AG04449 (cell line): Measurements from ENCODE around the gene PLPPR3.

ENCODE experiments used
- CTCF ChIA-PET: fragments of 350-600 bp; formaldehyde crosslinking; extraction: SDS; loops from one replicate; lab custom pipeline; 2021; ENCODE audit warnings: antibody characterized with exemption; lab: Yijun Ruan, JAX
- POLR2A ChIA-PET: fragments of 400-600, 350-600 bp; formaldehyde crosslinking; extraction: SDS; loops from one replicate; lab custom pipeline; 2020; ENCODE audit warnings: antibody characterized with exemption, inconsistent platforms; lab: Yijun Ruan, JAX
- DNase-seq: peaks from one replicate; pipeline ENCODE4 v3.0.0-alpha.2; 2010; ENCODE audit warnings: low read depth, low spot score
- H3K4me3 ChIP-seq: 2 replicates; pipeline ENCODE4 v1.5.1; 2011; ENCODE audit warnings: low read depth, mild to moderate bottlenecking, control low read depth, low read length
- TF ChIP-seq, protein P1 (sequence below): IDR thresholded peaks from one replicate; pipeline ENCODE4 v1.5.1; 2011; ENCODE audit warnings: mild to moderate bottlenecking, moderate library complexity, low read length, control low read depth, inconsistent platforms; ENCODE audit not compliant: insufficient read depth; ENCODE audit errors: missing control alignments

Gene PLPPR3

DNA sequence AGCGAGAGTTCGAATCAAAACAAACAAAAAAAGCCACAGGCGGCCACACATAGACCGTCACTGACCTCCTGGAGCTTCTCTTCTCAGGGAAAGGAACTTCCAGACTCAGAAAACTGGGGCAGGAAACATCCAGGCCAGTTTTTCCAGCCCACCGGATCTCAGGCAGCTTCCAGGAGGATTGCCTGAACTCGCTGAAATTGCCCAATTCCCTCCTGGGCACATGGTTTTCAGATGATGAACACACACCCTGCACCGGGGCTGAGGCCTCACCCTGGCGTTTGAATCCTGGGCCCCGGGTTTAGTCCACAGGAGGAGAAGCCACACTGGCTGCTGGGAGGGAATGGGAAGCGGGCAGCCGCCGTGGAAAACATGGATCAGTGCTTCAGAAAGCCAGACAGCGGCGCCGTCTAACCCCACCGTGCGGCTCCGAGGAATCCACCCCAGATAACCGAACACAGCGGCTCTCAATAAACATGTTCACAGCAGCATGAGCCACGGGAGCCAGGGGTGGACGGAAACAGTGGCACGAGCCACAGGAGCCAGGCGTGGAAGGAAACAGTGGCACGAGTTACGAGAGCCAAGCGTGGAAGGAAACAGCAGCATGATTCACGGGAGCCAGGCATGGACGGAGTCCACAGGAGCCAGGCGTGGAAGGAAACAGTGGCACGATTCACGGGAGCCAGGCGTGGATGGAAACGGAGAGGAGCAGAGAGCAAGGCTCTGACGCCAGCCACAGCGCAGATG is 42.7 kb downstream of the PLPPR3 start:
- ChIA-PET CTCF (interaction anchor here (0.7 to 1.9 kb wide), 3 partner anchors 9 to 144 kb away, joined by 3 to 17 read pairs (median 4); no protein-coding TSS in a partner anchor), POLR2A (interaction anchor here (0.5 to 1.7 kb wide), 4 partner anchors 18 to 79 kb away, joined by 3 to 7 read pairs (median 4); no protein-coding TSS in a partner anchor)
- peak overlapping the region; percentile 23 for H3K4me3 ChIP-seq
- TF ChIP-seq, protein P1, sequence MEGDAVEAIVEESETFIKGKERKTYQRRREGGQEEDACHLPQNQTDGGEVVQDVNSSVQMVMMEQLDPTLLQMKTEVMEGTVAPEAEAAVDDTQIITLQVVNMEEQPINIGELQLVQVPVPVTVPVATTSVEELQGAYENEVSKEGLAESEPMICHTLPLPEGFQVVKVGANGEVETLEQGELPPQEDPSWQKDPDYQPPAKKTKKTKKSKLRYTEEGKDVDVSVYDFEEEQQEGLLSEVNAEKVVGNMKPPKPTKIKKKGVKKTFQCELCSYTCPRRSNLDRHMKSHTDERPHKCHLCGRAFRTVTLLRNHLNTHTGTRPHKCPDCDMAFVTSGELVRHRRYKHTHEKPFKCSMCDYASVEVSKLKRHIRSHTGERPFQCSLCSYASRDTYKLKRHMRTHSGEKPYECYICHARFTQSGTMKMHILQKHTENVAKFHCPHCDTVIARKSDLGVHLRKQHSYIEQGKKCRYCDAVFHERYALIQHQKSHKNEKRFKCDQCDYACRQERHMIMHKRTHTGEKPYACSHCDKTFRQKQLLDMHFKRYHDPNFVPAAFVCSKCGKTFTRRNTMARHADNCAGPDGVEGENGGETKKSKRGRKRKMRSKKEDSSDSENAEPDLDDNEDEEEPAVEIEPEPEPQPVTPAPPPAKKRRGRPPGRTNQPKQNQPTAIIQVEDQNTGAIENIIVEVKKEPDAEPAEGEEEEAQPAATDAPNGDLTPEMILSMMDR, result no peak
- peak; percentile 74 for DNase-seq

DNA sequence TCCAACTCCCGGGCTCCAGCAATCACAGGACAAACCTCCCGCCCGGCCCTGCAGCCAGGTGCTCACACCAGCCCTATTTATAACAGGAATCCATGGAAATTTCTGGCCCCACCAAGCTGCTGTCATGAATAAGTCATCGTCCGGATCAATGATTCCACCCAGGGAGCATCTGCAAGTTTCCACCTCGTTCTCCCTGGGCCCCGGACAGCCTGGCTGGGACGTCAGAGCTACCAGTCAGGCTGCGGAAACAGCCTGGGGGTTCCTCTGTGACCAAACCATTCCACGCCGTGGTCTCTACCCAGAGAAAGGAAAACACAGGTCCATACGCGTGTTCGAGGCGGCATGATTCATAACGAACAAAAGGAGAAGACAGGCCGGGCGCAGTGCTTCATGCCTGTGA is 45.2 kb downstream of the PLPPR3 start:
- ChIA-PET POLR2A (no interaction called here), CTCF (no interaction called here)
- TF ChIP-seq, protein P1, result no peak
- no peak overlapping the region for H3K4me3 ChIP-seq
- DNase-seq, result no peak

DNA sequence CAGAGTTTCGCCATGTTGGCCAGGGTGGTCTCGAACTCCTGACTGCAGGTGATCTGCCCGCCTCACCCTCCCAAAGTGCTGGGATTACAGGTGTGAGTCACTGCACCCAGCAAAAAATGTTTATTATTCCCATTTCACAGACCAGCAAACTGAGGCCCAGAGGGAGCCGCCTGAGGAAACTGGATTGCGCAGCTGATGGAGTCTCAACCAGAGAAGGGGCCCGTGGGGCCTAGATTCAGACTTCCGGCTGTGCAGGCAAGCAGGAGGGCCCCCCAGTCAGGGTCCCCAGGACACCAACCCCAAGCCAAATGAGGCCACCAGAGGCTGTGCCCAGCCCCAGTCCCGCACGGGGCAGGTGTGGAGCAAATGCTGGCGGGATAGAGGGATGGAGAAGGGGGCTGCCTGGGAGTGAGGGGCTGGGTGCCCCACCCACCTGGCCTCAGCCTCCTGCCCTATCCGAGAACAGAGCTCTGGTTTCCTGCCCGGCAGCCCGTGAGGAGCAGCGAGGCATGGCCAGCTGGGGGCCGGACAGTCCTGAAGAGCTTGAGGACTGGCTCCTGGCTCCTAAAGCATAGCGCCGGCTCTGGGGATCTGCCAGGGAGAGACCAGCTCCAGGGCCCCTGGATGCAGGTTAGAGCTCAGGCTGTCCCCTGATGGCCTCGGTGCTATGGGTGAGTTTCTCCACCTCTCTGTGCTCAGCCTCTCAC is 48.9 kb downstream of the PLPPR3 start:
- TF ChIP-seq, protein P1, result no peak
- DNase-seq, result no peak
- ChIA-PET POLR2A (no interaction called here), CTCF (interaction anchor here (0.7 to 1.6 kb wide), 5 partner anchors 58 to 151 kb away, joined by 3 to 4 read pairs (median 4); no protein-coding TSS in a partner anchor)
- no peak overlapping the region for H3K4me3 ChIP-seq

DNA sequence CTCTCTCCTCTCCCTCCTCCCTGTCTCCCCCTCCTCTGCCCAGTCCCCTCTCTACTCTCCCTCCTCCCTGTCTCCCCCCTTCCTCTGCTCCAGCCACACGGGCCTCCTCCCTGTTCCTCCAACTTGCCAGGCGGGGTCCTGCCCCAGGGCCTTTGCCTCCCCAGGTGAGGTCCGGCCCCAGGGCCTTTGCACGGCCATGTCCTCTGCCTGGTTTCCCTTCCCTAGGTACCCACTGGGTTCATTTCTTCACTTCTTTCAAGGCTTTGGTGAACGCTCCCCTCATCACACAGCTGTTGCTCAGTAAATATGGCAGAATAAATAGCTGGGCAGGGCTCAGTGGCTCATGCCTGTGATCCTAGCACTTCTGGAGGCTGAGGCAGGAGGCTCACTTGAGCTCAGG is 49.7 kb downstream of the PLPPR3 start:
- POLR2A ChIA-PET, result no interaction called here
- DNase-seq, result no peak
- no peak overlapping the region for H3K4me3 ChIP-seq
- CTCF ChIA-PET, result interaction anchor here (0.8 to 1.6 kb wide), 2 partner anchors 91 to 151 kb away, joined by 3 to 4 read pairs; no protein-coding TSS in a partner anchor
- TF ChIP-seq, protein P1, result no peak

DNA sequence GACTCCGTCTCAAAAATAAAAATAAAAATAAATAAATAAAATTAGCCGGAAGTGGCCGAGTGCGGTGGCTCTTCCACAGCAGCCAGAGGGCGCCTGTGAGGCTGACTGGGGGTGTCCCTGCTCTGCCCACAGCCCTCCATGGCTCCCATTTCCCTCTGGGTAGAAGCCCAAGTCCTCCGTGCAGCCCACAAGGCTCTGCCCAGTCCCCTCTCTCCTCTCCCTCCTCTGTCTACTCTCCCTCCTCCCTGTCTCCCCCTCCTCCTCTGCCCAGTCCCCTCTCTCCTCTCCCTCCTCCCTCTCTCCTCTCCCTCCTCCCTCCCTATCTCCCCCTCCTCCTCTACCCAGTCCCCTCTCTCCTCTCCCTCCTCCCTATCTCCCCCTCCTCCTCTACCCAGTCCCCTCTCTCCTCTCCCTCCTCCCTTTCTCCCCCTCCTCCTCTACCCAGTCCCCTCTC is 50.4 kb downstream of the PLPPR3 start:
- CTCF ChIA-PET, result interaction anchor here (0.8 to 3.0 kb wide), 9 partner anchors 9 to 152 kb away, joined by 3 to 19 read pairs (median 8); no protein-coding TSS in a partner anchor
- TF ChIP-seq, protein P1, result peak; percentile 52
- DNase-seq, result no peak
- POLR2A ChIA-PET, result no interaction called here
- no peak overlapping the region for H3K4me3 ChIP-seq

DNA sequence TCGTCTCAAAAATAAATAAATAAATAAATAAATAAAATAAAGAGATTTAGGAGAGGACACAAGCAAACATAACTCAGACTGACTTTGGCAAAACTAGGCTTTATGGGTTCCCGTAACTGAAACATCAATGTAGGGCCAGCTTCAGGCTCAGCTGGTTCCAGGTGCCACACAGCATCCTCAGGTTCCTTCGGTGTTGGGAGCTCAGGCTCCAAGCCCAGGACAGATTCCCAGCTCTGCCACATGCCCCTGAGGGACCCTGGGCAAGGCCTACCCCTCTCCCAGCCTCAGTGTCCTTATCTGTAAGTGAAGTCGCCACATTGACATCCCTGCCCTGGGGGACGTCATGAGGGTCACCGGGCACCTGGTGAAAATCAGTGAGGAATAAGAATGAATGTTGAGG is 52.1 kb downstream of the PLPPR3 start:
- DNase-seq, result no peak
- TF ChIP-seq, protein P1, result no peak
- no peak overlapping the region for H3K4me3 ChIP-seq
- ChIA-PET POLR2A (no interaction called here), CTCF (interaction anchor here (0.7 to 3.0 kb wide), 23 partner anchors 9 to 413 kb away, joined by 3 to 19 read pairs (median 6); partner anchors contain the start of genes KISS1R, MED16, RNU6-9 and WDR18)
